ENCODE measurements around the gene CD22.

DNA sequence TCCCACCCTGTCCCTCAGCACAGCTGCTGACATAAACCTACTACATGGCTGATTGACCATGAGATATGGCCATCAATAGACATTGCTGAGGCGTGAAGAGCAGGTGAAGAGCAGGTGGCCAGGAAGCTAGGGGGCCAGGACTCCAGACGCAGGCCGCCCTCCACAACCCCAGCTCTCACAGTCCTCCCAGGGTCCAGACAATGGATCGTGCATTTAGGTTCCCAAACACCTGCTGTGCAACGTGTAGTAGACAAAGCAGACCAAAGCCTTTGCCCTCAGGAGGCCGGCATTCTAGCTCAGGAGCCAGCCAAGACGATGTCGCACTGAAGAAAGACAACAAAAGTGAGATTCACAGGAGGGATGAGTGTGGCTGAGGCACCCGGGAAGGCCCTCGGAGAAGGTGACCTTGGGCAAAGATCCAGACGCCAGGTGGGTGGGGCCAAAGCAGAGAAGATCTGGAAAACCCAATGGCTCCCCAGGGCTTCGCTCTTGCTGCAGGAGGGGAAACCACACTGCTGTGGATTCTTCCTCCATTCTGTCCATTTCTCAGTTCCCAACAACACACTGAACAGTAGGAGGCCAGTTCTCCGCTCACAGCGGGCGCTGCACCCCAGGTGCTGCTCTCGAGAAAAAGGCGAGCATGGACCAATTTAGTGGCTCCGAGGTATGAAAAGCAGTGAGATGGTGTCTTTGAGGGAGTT is 20.1 kb downstream of the CD22 start:
- TF ChIP-seq, protein P1, sequence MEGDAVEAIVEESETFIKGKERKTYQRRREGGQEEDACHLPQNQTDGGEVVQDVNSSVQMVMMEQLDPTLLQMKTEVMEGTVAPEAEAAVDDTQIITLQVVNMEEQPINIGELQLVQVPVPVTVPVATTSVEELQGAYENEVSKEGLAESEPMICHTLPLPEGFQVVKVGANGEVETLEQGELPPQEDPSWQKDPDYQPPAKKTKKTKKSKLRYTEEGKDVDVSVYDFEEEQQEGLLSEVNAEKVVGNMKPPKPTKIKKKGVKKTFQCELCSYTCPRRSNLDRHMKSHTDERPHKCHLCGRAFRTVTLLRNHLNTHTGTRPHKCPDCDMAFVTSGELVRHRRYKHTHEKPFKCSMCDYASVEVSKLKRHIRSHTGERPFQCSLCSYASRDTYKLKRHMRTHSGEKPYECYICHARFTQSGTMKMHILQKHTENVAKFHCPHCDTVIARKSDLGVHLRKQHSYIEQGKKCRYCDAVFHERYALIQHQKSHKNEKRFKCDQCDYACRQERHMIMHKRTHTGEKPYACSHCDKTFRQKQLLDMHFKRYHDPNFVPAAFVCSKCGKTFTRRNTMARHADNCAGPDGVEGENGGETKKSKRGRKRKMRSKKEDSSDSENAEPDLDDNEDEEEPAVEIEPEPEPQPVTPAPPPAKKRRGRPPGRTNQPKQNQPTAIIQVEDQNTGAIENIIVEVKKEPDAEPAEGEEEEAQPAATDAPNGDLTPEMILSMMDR (IDR thresholded peaks at IDR 0.05; ENCODE audit: extremely low read depth in 1 of 2, insufficient read depth in 1 of 2, low read depth in 1 of 2, low read length in 2 of 2), result no peak
- TF ChIP-seq FOS (IDR thresholded peaks at IDR 0.05; ENCODE audit: borderline replicate concordance, insufficient read depth, low read length), result no peak
- no peak for TF ChIP-seq POLR2A (IDR thresholded peaks at IDR 0.05; ENCODE audit: low read depth, low read length)
- no peak for TF ChIP-seq JUN (IDR thresholded peaks at IDR 0.05; ENCODE audit: borderline replicate concordance, insufficient read depth, insufficient read length, low read depth)
- TF ChIP-seq, protein P2, sequence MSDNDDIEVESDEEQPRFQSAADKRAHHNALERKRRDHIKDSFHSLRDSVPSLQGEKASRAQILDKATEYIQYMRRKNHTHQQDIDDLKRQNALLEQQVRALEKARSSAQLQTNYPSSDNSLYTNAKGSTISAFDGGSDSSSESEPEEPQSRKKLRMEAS (IDR thresholded peaks at IDR 0.05; ENCODE audit: insufficient read depth, insufficient read length), result no peak
- no peak for TF ChIP-seq POLR2AphosphoS5 (IDR thresholded peaks at IDR 0.05; ENCODE audit: insufficient read depth, low read depth, low read length)
